Subcutaneous abdominal adipose tissue (tissue), 5 donors: ENCODE data around the gene EHBP1.
A peak's percentile ranks its signal among the peaks of the same experiment; 100 is the strongest.

Source experiments
- H3K27ac ChIP-seq: one replicate; pipeline ENCODE4 v1.7.0; 2013; ENCODE audit warnings: low read depth, mild to moderate bottlenecking, inconsistent platforms, low read length, moderate library complexity
- H3K27me3 ChIP-seq, 5 donors: one replicate each; pipeline ENCODE4 v1.7.0; 2013; ENCODE audit warnings: low read length in 5 of 5, inconsistent platforms in 1 of 5; ENCODE audit not compliant: control insufficient read depth in 5 of 5, insufficient read depth in 4 of 5
- H3K36me3 ChIP-seq, 5 donors: one replicate each; pipeline ENCODE4 v1.7.0; 2013; ENCODE audit warnings: low read length in 5 of 5; ENCODE audit not compliant: control insufficient read depth in 5 of 5, insufficient read depth in 5 of 5
- H3K4me1 ChIP-seq, 5 donors: one replicate each; pipeline ENCODE4 v1.7.0; 2013; ENCODE audit warnings: low read length in 5 of 5, mild to moderate bottlenecking in 3 of 5, moderate library complexity in 1 of 5; ENCODE audit not compliant: control insufficient read depth in 5 of 5, insufficient read depth in 5 of 5
- H3K4me3 ChIP-seq, 5 donors: one replicate each; pipeline ENCODE4 v1.7.0; 2013; ENCODE audit warnings: low read length in 5 of 5, low read depth in 1 of 5
- H3K9ac ChIP-seq, 5 donors: one replicate each; pipeline ENCODE4 v1.7.0; 2013; ENCODE audit warnings: low read length in 5 of 5, mild to moderate bottlenecking in 4 of 5, moderate library complexity in 3 of 5
- H3K9me3 ChIP-seq, 5 donors: one replicate each; pipeline ENCODE4 v1.7.0; 2013; ENCODE audit warnings: low read length in 5 of 5; ENCODE audit not compliant: control insufficient read depth in 5 of 5
- donor health status: healthy.
- donor health status: healthy.
- donor health status: healthy.
- donor health status: healthy.
- donor health status: healthy.

Gene EHBP1

DNA sequence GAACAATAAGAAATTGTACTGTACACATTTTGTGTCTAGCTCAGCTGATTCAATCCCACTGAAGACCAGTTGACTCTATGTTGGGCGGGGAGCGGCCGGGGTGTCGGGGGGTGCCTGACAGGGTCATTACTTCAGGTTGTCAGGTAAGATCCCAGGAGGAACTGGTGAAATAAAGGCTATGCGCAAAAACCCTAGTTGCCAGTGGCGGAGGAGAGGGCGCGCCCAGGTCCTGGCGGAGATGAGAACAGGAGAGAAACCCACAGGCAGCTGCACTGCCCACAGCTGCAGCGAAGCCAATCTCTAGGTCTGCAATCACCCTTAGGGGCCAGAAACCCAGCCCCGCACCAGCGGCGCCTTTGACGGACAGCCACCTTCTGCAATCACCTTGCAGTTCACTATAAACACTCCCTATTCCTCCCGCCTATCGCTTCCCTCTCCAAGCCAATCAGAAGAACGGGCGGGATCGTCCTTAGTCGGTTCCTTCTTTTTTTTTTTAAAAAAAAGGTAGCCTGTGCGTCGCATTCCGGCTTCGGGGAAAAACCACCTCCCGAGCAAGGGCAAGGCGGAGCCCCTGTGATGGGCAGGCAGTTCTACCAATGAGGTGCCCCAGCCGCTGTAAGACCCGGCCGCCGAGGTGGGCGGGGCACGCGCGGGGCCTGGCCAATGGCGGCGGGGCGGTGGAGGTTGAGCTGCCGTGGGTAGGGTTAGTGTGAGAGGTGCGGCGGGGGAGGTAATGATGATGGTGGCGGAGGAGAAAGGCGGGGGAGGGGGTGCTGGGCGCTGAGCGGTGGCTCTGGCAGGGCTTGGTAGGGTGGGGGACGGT, at the start of gene EHBP1:
Gene EHBP1 (plus strand): TSS at position 707 of the 823 bp plus-strand sequence. CDS start 1,479 bp downstream, outside the sequence.
- H3K4me1 ChIP-seq: peaks cover 8 to 73% (median 64%) of the 10 kb centered on the region in 5 donors
- no peaks in the 10 kb centered on the region for H3K27me3 ChIP-seq
- no peaks in the 10 kb centered on the region for H3K9me3 ChIP-seq
- peak within 1 kb of the TSS; percentile 81 to 86 (median 83) for H3K4me3 ChIP-seq
- H3K27ac ChIP-seq: peak within 1 kb of the TSS; percentile 94
- peak within 1 kb of the TSS; percentile 63 to 82 (median 79) for H3K9ac ChIP-seq
- H3K36me3 ChIP-seq: no peaks in the 10 kb centered on the region

DNA sequence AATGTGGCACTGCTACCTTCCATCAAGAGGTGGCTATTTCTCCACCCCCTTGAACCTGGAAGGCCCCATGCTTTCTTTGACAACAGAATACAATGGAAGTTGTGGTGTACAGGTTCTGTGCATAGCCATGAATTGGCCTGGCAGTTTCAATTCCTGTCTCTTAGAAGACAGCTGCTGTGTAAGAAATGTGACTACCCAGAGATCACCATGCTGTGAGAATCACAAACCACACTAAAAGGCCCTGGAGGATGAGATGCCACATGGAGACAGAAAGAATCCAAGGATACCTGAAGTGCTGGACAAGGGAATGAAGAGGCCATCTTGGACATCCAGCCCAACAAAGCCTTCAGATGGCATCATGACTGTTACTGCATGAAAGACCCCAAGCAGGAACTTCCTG, 47.7 kb upstream of the EHBP1 start:
- Histone ChIP-seq H3K9ac (no peak overlapping the region), H3K36me3 (no peaks in the 10 kb centered on the region), H3K27me3 (no peaks in the 10 kb centered on the region), H3K4me1 (peaks cover 0 to 20% (median 14%) of the 10 kb centered on the region in 5 donors), H3K4me3 (no peak overlapping the region), H3K9me3 (no peaks in the 10 kb centered on the region), H3K27ac (no peak overlapping the region)

DNA sequence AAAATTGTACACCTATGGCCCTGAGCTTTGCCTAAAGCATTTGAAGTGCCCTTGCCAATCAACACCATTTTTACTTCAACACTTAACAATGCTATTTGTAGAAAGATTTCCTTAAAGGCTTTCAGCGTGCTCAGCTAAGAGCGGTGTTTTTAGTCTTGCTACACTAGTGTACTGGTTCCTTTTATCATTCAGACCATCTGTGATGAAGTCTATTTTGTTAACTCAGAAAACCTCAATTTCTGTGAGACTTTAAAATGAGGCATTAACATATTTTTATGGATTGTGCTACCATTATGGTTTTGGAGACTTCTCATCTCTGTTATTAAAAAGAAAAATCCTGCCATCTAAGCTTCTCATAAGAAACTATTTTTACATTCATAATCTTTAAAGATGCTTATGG, 46.6 kb upstream of the EHBP1 start:
- no peak overlapping the region for H3K4me3 ChIP-seq
- H3K36me3 ChIP-seq: no peaks in the 10 kb centered on the region
- H3K27ac ChIP-seq: no peak overlapping the region
- no peaks in the 10 kb centered on the region for H3K27me3 ChIP-seq
- peaks cover 2 to 29% (median 23%) of the 10 kb centered on the region in 5 donors for H3K4me1 ChIP-seq
- no peaks in the 10 kb centered on the region for H3K9me3 ChIP-seq
- H3K9ac ChIP-seq: no peak overlapping the region

DNA sequence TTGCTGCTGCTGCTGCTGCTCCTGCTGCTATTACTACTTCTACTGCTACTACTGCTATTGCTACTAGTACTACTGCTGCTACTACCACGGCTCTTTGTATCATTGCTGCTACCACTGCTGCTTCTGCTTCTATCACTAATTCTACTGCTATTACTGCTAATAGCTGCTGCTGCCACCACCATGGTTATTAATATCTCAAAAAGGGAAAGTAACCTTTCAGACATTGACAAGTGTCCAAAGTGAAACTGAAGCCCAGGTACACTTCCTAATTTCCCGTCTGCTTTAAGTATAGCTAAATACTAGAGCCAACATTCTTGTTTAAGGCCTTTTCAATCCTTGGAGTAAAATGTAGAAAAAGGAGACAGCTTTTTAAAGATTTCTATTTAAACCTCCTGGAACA, 45.4 kb upstream of the EHBP1 start:
- H3K9ac ChIP-seq: peak overlapping the region in 1 of 5 donors; percentile 50
- no peak overlapping the region for H3K27ac ChIP-seq

DNA sequence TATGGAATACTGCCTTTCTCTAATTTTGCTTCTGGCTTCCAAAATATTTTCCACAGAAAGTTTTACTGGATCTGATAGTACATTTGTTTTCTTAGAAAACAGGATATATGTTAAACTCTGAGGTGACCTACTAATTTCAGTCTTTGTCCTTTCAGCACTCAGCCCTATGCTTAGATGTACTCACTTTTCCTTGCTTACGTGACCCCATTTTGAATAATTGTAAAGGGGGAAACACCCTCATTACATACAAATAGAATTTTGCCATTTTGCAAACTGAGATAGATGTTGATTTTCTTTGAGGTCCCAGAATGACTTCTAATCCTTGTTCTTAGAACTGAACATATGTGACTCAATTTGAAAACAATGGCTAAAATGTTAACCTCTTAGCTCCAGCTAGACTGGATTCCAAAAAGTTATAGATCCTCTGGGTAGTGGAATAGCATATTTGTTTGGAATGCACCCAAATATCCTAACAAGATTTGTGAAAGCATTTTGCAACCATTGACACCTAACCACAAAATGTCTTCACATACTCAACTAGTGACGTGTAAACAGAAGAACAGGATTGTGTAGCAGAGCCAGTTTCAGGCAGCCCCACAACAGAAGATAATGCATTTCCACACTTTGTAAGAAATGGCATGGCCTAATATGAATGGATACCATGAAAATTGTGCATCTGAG, 44.8 kb upstream of the EHBP1 start:
- Histone ChIP-seq H3K9ac (no peak overlapping the region), H3K27ac (no peak overlapping the region), H3K4me3 (no peak overlapping the region), H3K27me3 (no peaks in the 10 kb centered on the region), H3K4me1 (peaks cover 6 to 48% (median 42%) of the 10 kb centered on the region in 5 donors), H3K9me3 (no peaks in the 10 kb centered on the region), H3K36me3 (no peaks in the 10 kb centered on the region)

More for the DNA sequence above, 45.4 kb upstream of the EHBP1 start:
- Histone ChIP-seq H3K4me1 (peaks cover 6 to 41% (median 35%) of the 10 kb centered on the region in 5 donors), H3K9me3 (no peaks in the 10 kb centered on the region), H3K27me3 (no peaks in the 10 kb centered on the region), H3K4me3 (peak overlapping the region in 2 of 5 donors; percentile 34), H3K36me3 (no peaks in the 10 kb centered on the region)

DNA sequence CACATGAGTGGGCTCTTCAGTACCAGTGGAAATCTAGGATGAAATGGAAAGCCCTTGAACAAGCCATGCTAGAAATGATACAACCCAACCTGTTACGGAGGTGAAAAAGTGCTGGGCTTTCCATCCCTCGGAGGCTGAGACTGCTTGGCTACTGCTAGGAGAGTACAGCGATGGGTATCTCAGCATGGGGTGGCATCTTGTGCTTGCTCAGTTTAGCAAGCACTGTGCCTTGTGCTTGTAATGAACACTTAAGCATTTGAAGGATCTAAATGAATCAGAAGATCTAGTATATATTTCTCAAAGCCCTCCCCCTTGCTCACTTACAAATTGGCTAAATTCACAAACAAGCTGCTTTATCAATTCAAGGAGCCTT, 44.3 kb upstream of the EHBP1 start:
- H3K27me3 ChIP-seq: no peaks in the 10 kb centered on the region
- H3K36me3 ChIP-seq: no peaks in the 10 kb centered on the region
- no peaks in the 10 kb centered on the region for H3K9me3 ChIP-seq
- H3K9ac ChIP-seq: no peak overlapping the region
- H3K4me1 ChIP-seq: peaks cover 6 to 53% (median 47%) of the 10 kb centered on the region in 5 donors
- no peak overlapping the region for H3K4me3 ChIP-seq
- H3K27ac ChIP-seq: no peak overlapping the region

DNA sequence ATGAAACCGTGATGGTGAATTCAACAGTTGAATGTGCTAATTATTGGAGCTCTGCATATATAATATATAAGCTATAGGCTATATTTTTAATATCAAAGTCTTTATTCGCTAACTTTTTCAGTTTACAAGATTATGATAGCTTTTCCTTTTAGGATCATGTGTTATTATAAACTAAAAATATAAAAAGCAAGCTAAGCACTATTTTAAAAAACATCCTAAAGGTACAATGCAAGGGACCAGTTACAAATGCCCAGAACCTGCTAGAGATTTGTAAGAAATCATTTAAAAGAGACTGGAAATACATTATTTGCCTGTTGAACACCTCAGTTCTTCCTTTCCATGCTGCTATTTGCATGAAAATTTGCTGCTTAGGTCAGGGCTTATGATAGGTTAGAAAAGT, 43.4 kb upstream of the EHBP1 start:
- H3K4me3 ChIP-seq: peak overlapping the region in 1 of 5 donors; percentile 7
- no peaks in the 10 kb centered on the region for H3K36me3 ChIP-seq
- H3K9me3 ChIP-seq: no peaks in the 10 kb centered on the region
- no peak overlapping the region for H3K9ac ChIP-seq
- no peaks in the 10 kb centered on the region for H3K27me3 ChIP-seq
- H3K27ac ChIP-seq: peak overlapping the region; percentile 83
- H3K4me1 ChIP-seq: peaks cover 6 to 62% (median 53%) of the 10 kb centered on the region in 5 donors

DNA sequence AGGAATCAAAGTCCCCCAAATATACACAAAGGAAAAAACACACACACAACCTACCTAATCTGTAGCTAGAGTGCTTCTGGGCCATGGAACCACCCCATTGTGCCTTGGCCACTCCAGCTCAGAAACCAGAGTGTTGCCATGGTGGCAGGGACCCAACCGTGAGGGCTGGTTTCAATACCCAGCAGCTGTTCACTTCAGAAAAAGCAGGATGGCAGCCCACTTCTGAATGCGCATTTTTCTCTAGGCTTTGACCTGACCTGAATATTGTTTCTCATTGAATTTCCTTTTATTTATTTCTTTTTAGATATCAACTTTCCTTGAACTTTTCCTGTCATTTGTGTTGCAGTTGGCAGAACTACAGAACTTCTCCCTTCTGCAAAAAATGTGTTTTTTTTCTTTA, 43.0 kb upstream of the EHBP1 start:
- Histone ChIP-seq H3K9ac (peak overlapping the region in 1 of 5 donors; percentile 47), H3K27me3 (no peaks in the 10 kb centered on the region), H3K9me3 (no peaks in the 10 kb centered on the region), H3K4me1 (peaks cover 6 to 66% (median 53%) of the 10 kb centered on the region in 5 donors), H3K4me3 (peak overlapping the region in 1 of 5 donors; percentile 7), H3K27ac (peak overlapping the region; percentile 83), H3K36me3 (no peaks in the 10 kb centered on the region)

DNA sequence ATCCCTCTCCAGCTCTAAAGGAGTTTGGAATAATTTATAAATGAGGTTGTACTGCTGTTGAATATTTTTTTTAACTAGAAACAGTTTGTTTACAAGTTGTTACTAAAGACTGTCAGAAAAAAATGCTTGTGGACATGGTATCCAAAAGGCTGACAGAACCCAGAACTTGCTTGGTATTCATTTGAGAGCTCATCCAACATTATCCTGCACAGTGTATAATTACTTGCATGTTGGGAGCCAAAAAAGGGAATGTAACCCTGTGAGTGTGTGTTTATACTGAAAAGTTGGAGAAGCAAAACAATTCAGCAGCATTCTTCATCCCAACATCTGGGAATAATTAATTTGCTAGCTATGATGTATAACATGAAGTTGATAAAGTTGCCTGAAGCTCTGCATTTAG, 42.1 kb upstream of the EHBP1 start:
- peaks cover 6 to 72% (median 53%) of the 10 kb centered on the region in 5 donors for H3K4me1 ChIP-seq
- H3K36me3 ChIP-seq: no peaks in the 10 kb centered on the region

More for the DNA sequence above, 42.1 kb upstream of the EHBP1 start:
- peak overlapping the region in 2 of 5 donors; percentile 39 to 47 for H3K9ac ChIP-seq
- H3K9me3 ChIP-seq: no peaks in the 10 kb centered on the region
- no peak overlapping the region for H3K4me3 ChIP-seq
- no peaks in the 10 kb centered on the region for H3K27me3 ChIP-seq
- peak overlapping the region; percentile 83 for H3K27ac ChIP-seq
